GM21717 (cell line): Measurements from ENCODE around the gene COBL.

Experiments
- ATAC-seq: cut with Tn5 transposase; IDR thresholded peaks from one replicate; pipeline ENCODE4 v1.9.1; 2021; ENCODE audit warnings: mild to moderate bottlenecking, moderate library complexity; ENCODE audit not compliant: unreplicated experiment

COBL gene

DNA sequence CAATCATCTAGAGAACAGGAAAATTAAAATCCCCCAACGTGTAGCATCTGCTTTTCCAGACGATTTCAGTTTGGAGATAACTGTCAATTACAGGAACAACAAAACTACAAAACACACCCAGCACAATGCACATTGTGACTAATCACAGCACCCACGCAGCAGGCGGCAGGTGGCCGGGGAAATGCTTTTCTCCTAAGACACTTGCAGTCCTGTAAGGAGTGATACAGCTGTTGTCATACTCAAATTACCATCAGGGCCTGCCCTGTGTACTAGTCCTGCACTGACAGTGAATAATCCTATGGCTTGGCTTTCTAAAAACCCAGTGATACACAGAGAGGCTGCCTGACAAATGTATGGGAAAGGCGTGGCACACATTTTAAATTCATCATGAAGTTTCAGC is 37.8 kb downstream of the COBL start:
- ATAC-seq: no peak

- ATAC-seq: no peak
Observed at GRCh38 chr7:51276967-51277366, 39.6 kb downstream of the COBL start.

DNA sequence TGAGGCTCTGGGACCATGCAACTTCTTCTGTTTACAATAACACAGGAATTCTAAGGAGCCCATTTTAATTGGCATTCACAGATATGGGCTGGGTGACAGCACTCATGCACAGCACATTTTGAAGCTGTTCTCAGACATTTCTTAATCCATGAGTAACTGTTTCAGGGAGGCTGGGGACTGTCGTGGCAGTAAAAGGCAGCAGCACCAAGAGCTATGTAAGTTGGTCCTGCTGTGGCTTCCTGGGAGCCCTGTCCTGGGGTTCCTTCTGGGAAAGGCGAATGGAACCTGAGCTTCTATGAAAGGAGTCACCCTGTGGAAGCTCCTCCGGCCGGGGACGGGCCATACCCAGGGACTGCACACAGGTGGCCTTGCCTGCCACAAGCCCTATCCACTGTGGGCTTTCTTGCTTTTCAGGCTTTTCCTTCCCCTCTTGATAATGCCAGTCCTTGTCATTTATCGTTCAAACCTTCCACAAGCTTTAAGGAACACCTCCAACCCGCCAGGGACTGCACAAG is 40.5 kb downstream of the COBL start:
- no peak for ATAC-seq

DNA sequence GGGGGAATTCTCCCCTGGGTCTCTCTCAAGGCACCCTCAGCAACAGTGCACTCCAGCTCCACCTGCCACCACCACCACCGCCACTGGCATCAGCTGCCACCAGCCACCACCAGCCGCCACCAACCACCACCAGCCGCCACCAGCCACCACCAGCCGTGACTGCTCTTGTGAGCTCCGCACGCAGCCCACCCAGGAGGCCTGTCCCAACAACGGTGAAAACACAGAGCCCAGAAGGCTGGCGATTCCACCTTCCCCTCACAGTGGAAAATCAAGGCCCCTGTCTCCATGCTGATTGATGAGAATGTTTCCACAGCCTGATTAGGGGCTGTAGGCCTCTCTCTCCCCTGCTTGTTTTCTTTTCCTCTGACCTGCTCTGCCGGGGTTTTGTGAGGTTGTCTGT is 41.1 kb downstream of the COBL start:
- ATAC-seq: no peak

DNA sequence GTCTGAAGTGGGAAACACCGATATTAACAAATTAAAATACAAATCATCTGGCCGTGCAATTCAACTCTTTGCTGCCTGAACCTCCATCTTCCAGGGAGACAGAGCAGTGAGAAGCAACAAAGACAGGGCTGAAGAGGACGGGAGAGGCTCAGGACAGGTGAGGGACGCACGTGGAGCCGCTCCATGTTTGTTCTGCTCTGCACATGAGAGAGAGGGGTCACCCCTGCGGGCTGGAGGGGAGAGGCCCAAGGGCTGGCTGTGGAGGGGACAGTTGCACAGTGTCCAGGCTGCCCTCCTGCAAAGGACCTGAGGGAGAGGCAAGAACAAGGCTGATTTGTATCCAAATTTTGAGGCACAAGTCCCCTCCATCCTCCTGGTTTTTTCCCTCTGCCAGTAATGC is 41.7 kb downstream of the COBL start:
- ATAC-seq: no peak

DNA sequence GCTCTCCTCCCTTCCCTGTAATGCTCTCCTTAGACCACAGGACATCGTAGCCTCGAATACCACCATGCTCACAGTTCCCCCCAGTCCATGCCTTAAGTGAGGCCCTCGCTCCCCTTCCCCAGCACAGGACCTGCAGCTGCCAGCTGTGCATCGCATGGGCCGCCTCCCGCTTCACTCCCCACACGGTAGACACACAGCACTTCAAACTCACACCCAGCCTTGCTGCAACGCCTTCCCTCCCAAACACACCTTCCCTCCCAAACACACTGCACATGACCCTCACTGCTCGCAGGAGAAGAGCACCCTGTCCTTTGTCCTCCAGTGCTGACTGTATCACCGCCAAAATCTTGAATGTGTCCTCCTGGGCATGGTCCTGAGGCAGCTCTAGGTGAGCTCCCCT is 42.6 kb downstream of the COBL start:
- ATAC-seq: no peak

DNA sequence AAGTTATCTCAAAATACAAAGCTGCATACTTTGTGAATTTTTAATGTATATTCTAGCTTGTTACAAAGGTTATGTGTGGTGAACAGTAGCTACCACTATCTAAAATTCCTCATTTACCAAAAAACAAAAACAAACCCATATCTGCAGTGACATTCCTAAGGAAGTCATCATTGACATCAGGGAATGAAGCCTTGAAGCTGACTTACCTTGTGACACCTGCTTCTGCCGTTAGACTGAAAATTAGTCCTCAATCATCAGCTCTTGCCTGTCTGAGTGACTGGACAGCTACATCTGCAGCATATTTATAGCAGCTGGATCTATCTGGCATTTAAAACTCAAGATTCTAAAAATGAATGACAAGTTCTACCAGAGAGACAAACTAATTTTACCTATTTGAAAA is 43.2 kb downstream of the COBL start:
- ATAC-seq: no peak

DNA sequence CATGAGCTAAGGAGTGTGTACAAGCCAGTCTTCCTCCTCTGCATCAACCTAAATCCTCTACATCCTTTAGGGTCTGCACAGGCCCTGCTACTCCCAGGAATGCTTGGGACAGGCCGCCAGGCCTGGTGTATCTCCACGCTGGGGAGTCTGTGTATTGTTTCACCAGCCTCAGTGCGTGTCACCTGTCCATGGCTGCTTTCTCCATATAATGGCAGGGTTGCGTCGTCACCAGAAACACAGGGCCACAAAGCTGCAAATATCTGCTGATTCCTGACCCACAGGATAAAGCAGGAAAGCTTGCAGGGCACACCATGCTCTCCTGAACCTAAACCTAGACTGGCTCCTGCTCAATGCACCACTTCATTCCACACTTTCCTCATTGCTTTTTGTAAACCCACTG is 45.6 kb downstream of the COBL start:
- no peak for ATAC-seq

- no peak for ATAC-seq
Observed at GRCh38 chr7:51269911-51270310, 46.7 kb downstream of the COBL start.

- no peak for ATAC-seq
Observed at GRCh38 chr7:51269321-51269720, 47.3 kb downstream of the COBL start.

DNA sequence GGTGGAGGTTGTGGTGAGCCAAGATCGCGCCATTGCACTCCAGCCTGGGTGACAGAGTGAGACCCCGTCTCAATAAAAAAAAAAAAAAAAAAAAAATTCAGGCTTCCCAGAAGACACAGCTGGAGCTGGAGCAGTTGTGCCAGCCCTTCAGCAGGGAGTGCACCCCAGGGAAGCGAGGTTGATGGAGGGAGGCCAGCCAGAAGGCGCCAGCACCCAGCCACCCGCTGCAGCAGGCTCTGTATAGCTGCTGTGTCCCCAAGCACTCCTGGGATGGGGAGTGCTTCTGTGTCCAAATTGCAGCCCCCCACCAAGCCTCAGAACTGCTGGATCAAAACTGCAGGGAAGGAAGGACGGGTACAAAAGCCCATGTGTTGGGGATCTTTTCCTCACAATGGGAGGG is 47.8 kb downstream of the COBL start:
- no peak for ATAC-seq

DNA sequence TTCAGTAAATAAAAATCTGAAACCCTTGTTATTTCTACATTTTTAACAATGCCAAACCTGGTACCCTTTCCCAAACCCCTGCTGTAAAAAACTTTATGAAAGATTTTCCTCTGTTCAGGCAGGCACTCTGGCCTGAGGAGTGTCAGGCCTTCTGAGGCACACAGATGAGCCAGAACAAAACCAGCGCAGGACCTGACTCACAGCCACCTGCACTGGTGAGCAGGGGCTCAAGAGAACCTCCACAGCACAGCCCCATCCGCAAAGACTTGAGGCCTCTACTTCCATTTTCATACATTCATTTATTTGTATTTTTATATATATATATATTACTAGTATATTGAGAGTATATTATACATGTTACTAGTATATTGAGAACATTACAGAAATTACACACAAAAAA is 49.4 kb downstream of the COBL start:
- no peak for ATAC-seq

DNA sequence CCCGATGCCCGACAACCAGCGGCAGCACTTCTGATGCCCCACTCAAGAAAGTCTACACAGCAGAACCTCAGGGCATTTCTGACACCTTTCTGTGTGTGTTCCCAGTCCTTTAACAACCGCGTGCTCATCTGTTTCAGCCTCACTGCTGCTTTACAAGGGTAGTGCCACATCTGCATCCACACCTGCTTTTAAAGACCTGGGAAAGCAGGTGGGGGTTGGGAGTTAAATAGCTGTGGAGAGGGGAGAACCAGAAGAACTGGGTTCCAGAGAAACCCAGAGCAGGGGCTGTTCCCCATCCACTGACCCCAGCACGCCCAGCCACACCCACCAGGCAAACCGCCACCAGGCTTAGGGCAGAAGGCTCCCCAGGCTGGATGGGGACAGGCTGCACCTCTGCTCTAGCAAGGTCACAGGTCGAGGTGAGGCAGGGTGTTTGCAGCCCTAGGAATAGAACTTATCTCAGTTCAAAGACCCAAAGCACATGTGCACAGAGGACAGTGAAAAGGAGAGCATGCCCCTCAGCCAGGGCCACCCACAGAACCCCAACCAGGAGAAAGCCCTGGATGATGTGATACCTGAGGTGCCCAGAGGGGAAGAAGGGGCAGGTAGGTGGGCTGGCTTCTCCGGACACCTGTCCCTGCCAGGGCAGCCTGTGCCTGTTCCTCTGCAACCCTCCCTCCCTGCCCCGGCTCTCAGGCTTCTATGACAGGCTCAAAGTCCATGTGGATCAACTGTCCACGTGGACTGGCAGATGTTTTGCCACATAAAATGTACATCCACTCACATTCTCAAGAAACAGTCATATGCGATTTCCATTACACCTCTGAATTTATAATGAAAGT is 51.3 kb downstream of the COBL start:
- no peak for ATAC-seq

DNA sequence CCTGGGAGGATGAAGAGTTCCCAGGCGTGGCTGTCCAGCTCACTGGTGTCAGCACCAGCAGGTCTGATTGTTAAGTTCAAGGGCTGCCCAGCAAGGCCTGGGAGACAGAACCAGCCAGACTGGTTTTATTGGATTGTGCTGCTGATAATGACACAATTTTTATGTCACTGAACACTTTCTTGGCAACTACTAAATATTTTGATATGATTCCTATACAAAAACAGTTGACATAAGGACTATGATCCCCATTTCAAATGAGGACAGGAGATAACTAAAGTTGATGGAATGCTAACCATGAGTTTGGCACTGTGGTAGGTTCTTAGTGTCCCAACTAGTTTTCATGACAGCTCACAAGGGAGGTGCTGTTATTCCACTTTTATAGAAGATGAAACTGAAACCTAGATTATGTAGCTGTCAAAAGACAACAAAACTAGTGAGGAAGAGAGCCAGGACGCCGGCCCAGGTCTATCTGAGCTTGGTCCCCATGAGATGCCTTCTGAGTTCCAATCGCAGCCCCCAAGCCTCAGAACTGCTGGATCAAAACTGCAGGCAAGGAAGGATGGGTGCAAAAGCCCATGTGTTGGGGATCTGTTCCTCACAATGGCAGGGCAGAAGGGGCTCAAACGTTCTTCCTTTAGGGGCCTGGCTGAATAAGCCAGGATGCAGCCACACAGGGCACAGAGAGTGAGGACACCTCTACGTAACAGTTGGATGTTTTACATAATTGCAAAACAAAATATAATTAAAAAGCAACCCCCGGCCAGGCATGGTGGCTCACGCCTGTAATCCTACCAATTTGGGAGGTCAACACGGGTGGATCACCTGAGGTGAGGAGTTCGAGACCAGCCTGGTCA is 52.8 kb downstream of the COBL start:
- no peak for ATAC-seq

GRCh38 chr7:51262796-51263531 is 53.6 kb downstream of the COBL start:
- ATAC-seq: no peak

GRCh38 chr7:51261950-51262795 is 54.4 kb downstream of the COBL start:
- ATAC-seq: no peak

DNA sequence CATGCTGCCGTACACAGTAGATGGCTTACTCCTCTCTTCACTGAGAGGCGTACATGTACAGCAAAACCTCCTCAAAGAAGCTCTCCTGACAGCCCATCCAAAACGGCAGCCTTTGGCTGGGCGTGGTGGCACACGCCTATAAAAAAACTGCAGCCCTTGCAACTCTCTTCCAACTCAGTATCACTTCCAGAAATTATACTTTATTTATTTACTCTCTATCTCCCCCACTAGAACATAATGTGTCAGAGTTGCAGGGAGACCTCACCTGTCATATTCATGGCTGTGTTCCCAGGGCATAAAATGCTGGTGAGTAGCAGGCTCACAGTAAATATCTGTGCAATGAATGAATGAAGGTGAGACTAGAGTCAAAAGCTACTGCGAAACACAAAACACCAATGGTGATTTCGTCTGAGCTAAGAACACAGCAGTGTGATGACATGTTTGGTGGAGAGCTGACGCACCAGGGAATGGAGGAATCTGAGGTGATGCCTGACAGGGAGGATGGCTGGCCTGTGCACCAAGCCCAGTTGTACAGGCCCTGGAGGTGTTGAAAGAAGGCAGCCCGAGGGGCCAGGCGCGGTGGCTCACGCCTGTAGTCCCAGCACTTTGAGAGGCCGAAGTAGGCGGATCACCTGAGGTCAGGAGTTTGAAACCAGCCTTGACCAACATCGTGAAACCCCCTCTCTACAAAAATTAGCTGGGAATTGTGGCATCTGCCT is 55.3 kb downstream of the COBL start:
- ATAC-seq: no peak

- no peak for ATAC-seq
Observed at GRCh38 chr7:51260516-51260915, 56.1 kb downstream of the COBL start.

GRCh38 chr7:51259766-51260165 is 56.8 kb downstream of the COBL start:
- ATAC-seq: no peak

GRCh38 chr7:51256916-51257315 is 59.7 kb downstream of the COBL start:
- no peak for ATAC-seq
